Testis (tissue), 2 donors: ENCODE measurements around the gene DCST2.

Experiments used
- CTCF ChIP-seq, 3 experiments: fragments of 450-650 bp in 2 of 3; fragments of 200-600 bp in 1 of 3; sonication (generic) in 1 of 3; IDR thresholded peaks; one replicate each; pipeline ENCODE4 v1.5.1; 2016 to 2019; ENCODE audit warnings: antibody characterized with exemption in 3 of 3, mild to moderate bottlenecking in 2 of 3, moderate library complexity in 1 of 3
- POLR2A ChIP-seq: fragments of 450-650 bp; IDR thresholded peaks from one replicate; pipeline ENCODE4 v1.6.1; 2017; ENCODE audit warnings: antibody characterized with exemption, mild to moderate bottlenecking, moderate library complexity

GRCh38 chr1:155006601-155007101, 26.9 kb downstream of the DCST2 start:
- TF ChIP-seq CTCF (IDR thresholded peaks at IDR 0.05) (no peak), POLR2A (no peak)
